ENCODE results near the gene LCAT.

GRCh38 chr16:67979955-67980678 lies 36.2 kb upstream of the LCAT start, which contains the start of gene DPEP3:
- TF ChIP-seq, protein P1, sequence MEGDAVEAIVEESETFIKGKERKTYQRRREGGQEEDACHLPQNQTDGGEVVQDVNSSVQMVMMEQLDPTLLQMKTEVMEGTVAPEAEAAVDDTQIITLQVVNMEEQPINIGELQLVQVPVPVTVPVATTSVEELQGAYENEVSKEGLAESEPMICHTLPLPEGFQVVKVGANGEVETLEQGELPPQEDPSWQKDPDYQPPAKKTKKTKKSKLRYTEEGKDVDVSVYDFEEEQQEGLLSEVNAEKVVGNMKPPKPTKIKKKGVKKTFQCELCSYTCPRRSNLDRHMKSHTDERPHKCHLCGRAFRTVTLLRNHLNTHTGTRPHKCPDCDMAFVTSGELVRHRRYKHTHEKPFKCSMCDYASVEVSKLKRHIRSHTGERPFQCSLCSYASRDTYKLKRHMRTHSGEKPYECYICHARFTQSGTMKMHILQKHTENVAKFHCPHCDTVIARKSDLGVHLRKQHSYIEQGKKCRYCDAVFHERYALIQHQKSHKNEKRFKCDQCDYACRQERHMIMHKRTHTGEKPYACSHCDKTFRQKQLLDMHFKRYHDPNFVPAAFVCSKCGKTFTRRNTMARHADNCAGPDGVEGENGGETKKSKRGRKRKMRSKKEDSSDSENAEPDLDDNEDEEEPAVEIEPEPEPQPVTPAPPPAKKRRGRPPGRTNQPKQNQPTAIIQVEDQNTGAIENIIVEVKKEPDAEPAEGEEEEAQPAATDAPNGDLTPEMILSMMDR (IDR thresholded peaks at IDR 0.05): no peak
- TF ChIP-seq POLR2AphosphoS5 (IDR thresholded peaks at IDR 0.05; ENCODE audit: low read depth, low read length) (no peak), SIN3A (IDR thresholded peaks at IDR 0.05; ENCODE audit: borderline replicate concordance, insufficient read depth, low read depth, low read length) (no peak)
- TF ChIP-seq, protein P2, sequence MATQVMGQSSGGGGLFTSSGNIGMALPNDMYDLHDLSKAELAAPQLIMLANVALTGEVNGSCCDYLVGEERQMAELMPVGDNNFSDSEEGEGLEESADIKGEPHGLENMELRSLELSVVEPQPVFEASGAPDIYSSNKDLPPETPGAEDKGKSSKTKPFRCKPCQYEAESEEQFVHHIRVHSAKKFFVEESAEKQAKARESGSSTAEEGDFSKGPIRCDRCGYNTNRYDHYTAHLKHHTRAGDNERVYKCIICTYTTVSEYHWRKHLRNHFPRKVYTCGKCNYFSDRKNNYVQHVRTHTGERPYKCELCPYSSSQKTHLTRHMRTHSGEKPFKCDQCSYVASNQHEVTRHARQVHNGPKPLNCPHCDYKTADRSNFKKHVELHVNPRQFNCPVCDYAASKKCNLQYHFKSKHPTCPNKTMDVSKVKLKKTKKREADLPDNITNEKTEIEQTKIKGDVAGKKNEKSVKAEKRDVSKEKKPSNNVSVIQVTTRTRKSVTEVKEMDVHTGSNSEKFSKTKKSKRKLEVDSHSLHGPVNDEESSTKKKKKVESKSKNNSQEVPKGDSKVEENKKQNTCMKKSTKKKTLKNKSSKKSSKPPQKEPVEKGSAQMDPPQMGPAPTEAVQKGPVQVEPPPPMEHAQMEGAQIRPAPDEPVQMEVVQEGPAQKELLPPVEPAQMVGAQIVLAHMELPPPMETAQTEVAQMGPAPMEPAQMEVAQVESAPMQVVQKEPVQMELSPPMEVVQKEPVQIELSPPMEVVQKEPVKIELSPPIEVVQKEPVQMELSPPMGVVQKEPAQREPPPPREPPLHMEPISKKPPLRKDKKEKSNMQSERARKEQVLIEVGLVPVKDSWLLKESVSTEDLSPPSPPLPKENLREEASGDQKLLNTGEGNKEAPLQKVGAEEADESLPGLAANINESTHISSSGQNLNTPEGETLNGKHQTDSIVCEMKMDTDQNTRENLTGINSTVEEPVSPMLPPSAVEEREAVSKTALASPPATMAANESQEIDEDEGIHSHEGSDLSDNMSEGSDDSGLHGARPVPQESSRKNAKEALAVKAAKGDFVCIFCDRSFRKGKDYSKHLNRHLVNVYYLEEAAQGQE (IDR thresholded peaks at IDR 0.05; ENCODE audit: insufficient read depth in 1 of 2, low read depth in 2 of 2, low read length in 1 of 2): no peak
